Tibial nerve (tissue), 4 donors: ENCODE data around the gene DNAJC5G. TPM values are rescaled to one million over a fixed set of nuclear protein-coding genes. Genes with fewer than 3 reads are reported as not detected.
A peak's percentile ranks its signal among the peaks of the same experiment; 100 is the strongest.
"Not testable (repeated sequence)": the region's sequence is repeated elsewhere in the genome, so short reads cannot be mapped to it uniquely, and the experiment has no call there.

Source experiments
- DNase-seq, 2 donors: peaks; one replicate each; pipeline ENCODE4 v3.0.0-alpha.2; 2019; ENCODE audit warnings: low spot score in 2 of 2
- H3K27ac ChIP-seq, 4 donors: fragments of 200-600 bp; sonication (generic) in 3 of 4; one replicate each; pipeline ENCODE4 v1.5.1; 2017 to 2019; ENCODE audit warnings: mild to moderate bottlenecking in 1 of 4
- H3K27me3 ChIP-seq, 2 donors: fragments of 200-600 bp; sonication (generic) in 1 of 2; one replicate each; pipeline versions ENCODE4 v1.5.1 to v1.6.0; 2017 to 2019
- H3K36me3 ChIP-seq, 3 donors: fragments of 200-600 bp; sonication (generic); one replicate each; pipeline ENCODE4 v1.5.1; 2018 to 2019
- H3K4me1 ChIP-seq, 4 donors: fragments of 200-600 bp; sonication (generic) in 3 of 4; one replicate each; pipeline ENCODE4 v1.5.1; 2017 to 2019
- H3K4me3 ChIP-seq, 4 donors: fragments of 200-600 bp; sonication (generic) in 3 of 4; one replicate each; pipeline ENCODE4 v1.5.1; 2017 to 2019; ENCODE audit warnings: mild to moderate bottlenecking in 1 of 4, moderate library complexity in 1 of 4
- H3K9me3 ChIP-seq, 4 donors: fragments of 200-600 bp; sonication (generic) in 3 of 4; one replicate each; pipeline ENCODE4 v1.5.1; 2017 to 2019
- CTCF ChIP-seq, 5 experiments: fragments of 200-600 bp in 3 of 5; fragments of 450-650 bp in 2 of 5; sonication (generic) in 3 of 5; IDR thresholded peaks; one replicate each; pipeline ENCODE4 v1.5.1; 2016 to 2019; ENCODE audit warnings: antibody characterized with exemption in 5 of 5, mild to moderate bottlenecking in 3 of 5, moderate library complexity in 2 of 5
- EP300 ChIP-seq, 2 donors: sonication (generic); formaldehyde crosslinking; IDR thresholded peaks; one replicate each; pipeline ENCODE4 v1.6.1; 2017; ENCODE audit warnings: antibody characterized with exemption in 2 of 2, mild to moderate bottlenecking in 1 of 2
- POLR2A ChIP-seq, 2 donors: fragments of 450-650 bp; IDR thresholded peaks; one replicate each; pipeline ENCODE4 v1.6.1; 2017; ENCODE audit warnings: antibody characterized with exemption in 2 of 2, mild to moderate bottlenecking in 2 of 2, moderate library complexity in 2 of 2
- WGBS, 2 donors: methylation state at CpG; one replicate each; pipeline ENCODE4 v1.1.5; 2018; 5-methylcytosine and 5-hydroxymethylcytosine counted together
- total RNA-seq, 4 donors: library from RNA; depleted of rRNA; stranded (reverse); fragments of >200 nt; gene quantifications; one replicate each; pipeline ENCODE4 v1.1.0, GENCODE V29; 2016

Gene DNAJC5G
- total RNA-seq, 4 donors from 2014 or later, result 2.5 TPM; not detected in 3

- H3K27ac ChIP-seq, result no peak overlapping the region
- no peaks in the 10 kb centered on the region for H3K27me3 ChIP-seq
- TF ChIP-seq EP300 (IDR thresholded peaks at IDR 0.05), result no peak
- TF ChIP-seq CTCF (IDR thresholded peaks at IDR 0.05), result no peak
- no peak for TF ChIP-seq POLR2A (IDR thresholded peaks at IDR 0.05)
- no peaks in the 10 kb centered on the region for H3K36me3 ChIP-seq
- no peak overlapping the region for H3K4me3 ChIP-seq
- no peaks in the 10 kb centered on the region for H3K9me3 ChIP-seq
- DNase-seq, result no peak
- WGBS, 2 donors, result 82 to 85% methylated on average over 18 of the region's 18 CpGs
- peaks cover 0 to 8% (median 0%) of the 10 kb centered on the region in 4 donors for H3K4me1 ChIP-seq
Measured at GRCh38 chr2:27298391-27299080, 23.3 kb downstream of the DNAJC5G start.

- not testable (repeated sequence) for DNase-seq, H3K27ac ChIP-seq, H3K4me1 ChIP-seq, H3K4me3 ChIP-seq, H3K36me3 ChIP-seq, H3K9me3 ChIP-seq
- 82 to 85% methylated on average over 4 of the region's 4 CpGs for WGBS, 2 donors
- peaks cover 0 to 14% of the 10 kb centered on the region in 2 donors for H3K27me3 ChIP-seq
Measured at GRCh38 chr2:27300606-27301005, 25.4 kb downstream of the DNAJC5G start.

- H3K27ac ChIP-seq, result no peak overlapping the region
- no peaks in the 10 kb centered on the region for H3K9me3 ChIP-seq
- peak in 1 of 2 donors; percentile 33 for DNase-seq
- peaks cover 0 to 42% of the 10 kb centered on the region in 2 donors for H3K27me3 ChIP-seq
- no peak for TF ChIP-seq EP300 (IDR thresholded peaks at IDR 0.05)
- TF ChIP-seq CTCF (IDR thresholded peaks at IDR 0.05), result peak; percentile 73 to 87 (median 74)
- 25 to 26% methylated on average over 25 of the region's 25 CpGs for WGBS, 2 donors
- H3K36me3 ChIP-seq, result peaks cover 0 to 8% (median 0%) of the 10 kb centered on the region in 3 donors
- H3K4me3 ChIP-seq, result peak overlapping the region in 3 of 4 donors; percentile 2 to 41 (median 17)
- H3K4me1 ChIP-seq, result peaks cover 0 to 29% (median 12%) of the 10 kb centered on the region in 4 donors
Measured at GRCh38 chr2:27303093-27304025, 28.1 kb downstream of the DNAJC5G start.

GRCh38 chr2:27304488-27305240, 29.4 kb downstream of the DNAJC5G start:
- DNase-seq, result no peak
- TF ChIP-seq CTCF (IDR thresholded peaks at IDR 0.05) (no peak), EP300 (IDR thresholded peaks at IDR 0.05) (no peak), POLR2A (IDR thresholded peaks at IDR 0.05) (no peak)
- Histone ChIP-seq H3K9me3 (no peaks in the 10 kb centered on the region), H3K4me1 (peaks cover 0 to 32% (median 12%) of the 10 kb centered on the region in 4 donors), H3K36me3 (peaks cover 0 to 22% (median 0%) of the 10 kb centered on the region in 3 donors), H3K27ac (no peak overlapping the region), H3K4me3 (no peak overlapping the region), H3K27me3 (peaks cover 0 to 46% of the 10 kb centered on the region in 2 donors)
- WGBS, 2 donors, result 85% methylated on average over 13 of the region's 13 CpGs

- no peak overlapping the region for H3K4me3 ChIP-seq
- no peak for DNase-seq
- no peak overlapping the region for H3K27ac ChIP-seq
- peaks cover 0 to 32% (median 12%) of the 10 kb centered on the region in 4 donors for H3K4me1 ChIP-seq
- H3K9me3 ChIP-seq, result no peaks in the 10 kb centered on the region
- H3K36me3 ChIP-seq, result peaks cover 0 to 30% (median 0%) of the 10 kb centered on the region in 3 donors
- WGBS, 2 donors, result 89 to 94% methylated on average over 15 to 16 of the region's 16 CpGs
- peaks cover 0 to 46% of the 10 kb centered on the region in 2 donors for H3K27me3 ChIP-seq
- TF ChIP-seq EP300 (IDR thresholded peaks at IDR 0.05) (no peak), CTCF (IDR thresholded peaks at IDR 0.05) (no peak), POLR2A (IDR thresholded peaks at IDR 0.05) (no peak)
Measured at GRCh38 chr2:27305516-27305915, 30.3 kb downstream of the DNAJC5G start.
